K562 (cell line): ENCODE measurements around the gene DOCK1. TPM values are rescaled to one million over a fixed set of nuclear protein-coding genes. Genes with fewer than 3 reads are reported as not detected.

Experiments
- ATAC-seq: fragments of 200-7000 bp; cut with Tn5 transposase; 3 replicates; pipeline ENCODE4 v1.9.1; 2020; ENCODE audit warnings: moderate library complexity
- BruUV-seq: library from RNA; stranded (reverse); fragments of 400-500 nt; replicated peaks from 2 replicates; lab custom pipeline; 2021; lab: Mats Ljungman, UMichigan
- CTCF ChIA-PET: fragments of 300-600 bp; formaldehyde crosslinking; extraction: SDS; loops from one replicate; lab custom pipeline; 2021; ENCODE audit warnings: low intra/inter-chr PET ratio; lab: Yijun Ruan, JAX
- POLR2A ChIA-PET: fragments of 300-600, 350-650 bp; sonication (Branson Sonifier 250); formaldehyde crosslinking; extraction: SDS; loops from one replicate; lab custom pipeline; 2021; ENCODE audit warnings: antibody characterized with exemption, inconsistent platforms; lab: Yijun Ruan, JAX
- DNase-seq, 4 experiments: peaks; one replicate each; pipeline versions ENCODE4 v3.0.0 to v3.0.0-alpha.2; 2011 to 2018; ENCODE audit warnings: low spot score in 3 of 4, mixed read lengths in 3 of 4; ENCODE audit errors: extremely low read depth in 1 of 4
- FAIRE-seq: peaks from 2 replicates; lab custom pipeline; 2011; peaks lifted over from hg19 to GRCh38; lab: Jason Lieb, UNC
- H2AFZ ChIP-seq: 2 replicates; pipeline ENCODE4 v1.6.0; 2011; ENCODE audit warnings: low read depth, low read length, control low read depth, inconsistent platforms
- H3K27ac ChIP-seq: fragments of 200-600 bp; 3 replicates; pipeline ENCODE4 v1.8.0; 2011; ENCODE audit warnings: low read depth, mild to moderate bottlenecking, control low read depth, inconsistent platforms, low read length, moderate library complexity, mixed read lengths; ENCODE audit errors: extremely low read depth
- H3K27me3 ChIP-seq, 2 experiments: fragments of 300-600 bp in 1 of 2; 2 replicates in 1 of 2; 3 replicates in 1 of 2; pipeline versions ENCODE4 v1.6.0 to v1.8.0; 2011; ENCODE audit warnings: inconsistent platforms in 2 of 2, low read length in 2 of 2, mild to moderate bottlenecking in 1 of 2, mixed read lengths in 1 of 2, moderate library complexity in 1 of 2; ENCODE audit not compliant: control insufficient read depth in 2 of 2, insufficient read depth in 2 of 2
- H3K36me3 ChIP-seq: fragments of 300-600 bp; 3 replicates; pipeline ENCODE4 v1.8.0; 2011; ENCODE audit warnings: mild to moderate bottlenecking, low read length, inconsistent platforms; ENCODE audit not compliant: control insufficient read depth, insufficient read depth
- H3K4me1 ChIP-seq, 2 experiments: fragments of 200-600 bp in 1 of 2; replicated peaks in 1 of 2; 2 replicates in 1 of 2; 3 replicates in 1 of 2; pipeline versions ENCODE4 v1.5.1 to v1.8.0; 2011; ENCODE audit warnings: inconsistent platforms in 2 of 2, low read length in 2 of 2, mild to moderate bottlenecking in 1 of 2, mixed read lengths in 1 of 2, moderate library complexity in 1 of 2; ENCODE audit not compliant: control insufficient read depth in 2 of 2, insufficient read depth in 2 of 2
- H3K4me2 ChIP-seq: 2 replicates; pipeline ENCODE4 v1.6.1; 2011; ENCODE audit warnings: low read length, control low read depth, inconsistent platforms, mixed read lengths; ENCODE audit not compliant: insufficient read depth
- H3K4me3 ChIP-seq: fragments of 200-600 bp; sonication (generic), shearing (Covaris generic); 2 replicates; pipeline ENCODE4 v1.5.1; 2016; ENCODE audit warnings: control low read depth, inconsistent platforms
- H3K79me2 ChIP-seq: fragments of 200-600 bp; 3 replicates; pipeline ENCODE4 v1.8.0; 2011; ENCODE audit warnings: low read length, inconsistent platforms; ENCODE audit not compliant: control insufficient read depth, insufficient read depth
- H3K9ac ChIP-seq, 2 experiments: 2 replicates each; pipeline versions ENCODE4 v1.6.0 to v1.6.1; 2011; ENCODE audit warnings: low read depth in 2 of 2, low read length in 2 of 2, control low read depth in 1 of 2, inconsistent platforms in 1 of 2, mild to moderate bottlenecking in 1 of 2, mixed read lengths in 1 of 2; ENCODE audit not compliant: insufficient read depth in 1 of 2
- H3K9me1 ChIP-seq: one replicate; pipeline ENCODE4 v1.6.0; 2011; ENCODE audit warnings: inconsistent platforms, mild to moderate bottlenecking, low read length, moderate library complexity; ENCODE audit not compliant: control insufficient read depth, insufficient read depth
- H3K9me3 ChIP-seq: replicated peaks from 2 replicates; pipeline ENCODE4 v1.5.1; 2011; ENCODE audit warnings: low read depth, low read length, inconsistent platforms; ENCODE audit not compliant: control insufficient read depth, insufficient read depth
- H4K20me1 ChIP-seq: replicated peaks from 2 replicates; pipeline ENCODE4 v1.6.1; 2011; ENCODE audit warnings: low read length, inconsistent platforms, mixed read lengths; ENCODE audit not compliant: control insufficient read depth, insufficient read depth
- CBFA2T3 ChIP-seq: fragments of 450-650 bp; IDR thresholded peaks from 2 replicates; pipeline ENCODE4 v1.6.1; 2017
- CXXC5 ChIP-seq: fragments of 250-450 bp; sonication (Bioruptor Pico); IDR thresholded peaks from 2 replicates; pipeline ENCODE4 v1.8.0; 2022; ENCODE audit warnings: inconsistent platforms, mild to moderate bottlenecking, moderate library complexity
- HMBOX1 ChIP-seq: sonication (generic); IDR thresholded peaks from 2 replicates; pipeline ENCODE4 v1.6.1; 2016
- L3MBTL2 ChIP-seq: fragments of 450-650 bp; IDR thresholded peaks from 2 replicates; pipeline ENCODE4 v1.6.1; 2016; ENCODE audit warnings: mild to moderate bottlenecking, moderate library complexity
- MECOM ChIP-seq: fragments of 250-450 bp; sonication (Bioruptor Pico); IDR thresholded peaks from 2 replicates; pipeline ENCODE4 v1.8.0; 2022; ENCODE audit warnings: inconsistent platforms
- RAD51 ChIP-seq: fragments of 450-650 bp; IDR thresholded peaks from 2 replicates; pipeline ENCODE4 v1.7.1; 2016; ENCODE audit warnings: low read depth, mild to moderate bottlenecking, borderline replicate concordance
- SUPT5H ChIP-seq: fragments of 450-650 bp; IDR thresholded peaks from 2 replicates; pipeline ENCODE4 v1.6.1; 2016
- ZBTB43 ChIP-seq: sonication (generic); formaldehyde crosslinking; IDR thresholded peaks from 2 replicates; pipeline ENCODE4 v1.8.0; 2023; ENCODE audit warnings: mild to moderate bottlenecking, missing genetic modification reagents
- ZNF316 ChIP-seq: fragments of 450-650 bp; IDR thresholded peaks from 2 replicates; pipeline ENCODE4 v1.6.1; 2016
- ZNF75A ChIP-seq: fragments of 450-650 bp; formaldehyde crosslinking; IDR thresholded peaks from 2 replicates; pipeline ENCODE4 v1.4.0; 2020; ENCODE audit warnings: mild to moderate bottlenecking
- ZNF780A ChIP-seq: fragments of 250-450 bp; sonication (Bioruptor Pico); IDR thresholded peaks from 2 replicates; pipeline ENCODE4 v1.5.0; 2021; ENCODE audit warnings: mild to moderate bottlenecking
- WGBS: fragments of 100-300 bp; shearing (Covaris generic); methylation state at CpG from one replicate; pipeline ENCODE4 v1.1.6; 2016; ENCODE audit warnings: low coverage, mixed read lengths; ENCODE audit not compliant: insufficient coverage; ENCODE audit errors: missing lambda C conversion rate; 5-methylcytosine and 5-hydroxymethylcytosine counted together
- in situ Hi-C: fragments of 300-500 bp; cut with MboI; formaldehyde crosslinking; loops from 4 replicates; pipeline ENCODE4 v1.15.0; 2018; ENCODE audit warnings: inconsistent platforms, mixed read lengths
- intact Hi-C: fragments of 100-400 bp; cut with micrococcal nuclease; formaldehyde crosslinking; loops from 2 replicates; pipeline ENCODE4 v1.14.2; 2022
- polyA plus RNA-seq, 8 experiments: library from polyadenylated mRNA; depleted of rRNA in 4 of 8; stranded (reverse) in 5 of 8; unstranded in 3 of 8; fragments of >200 nt; fragmentation: Nextera tagmentation in 2 of 8; fragmentation: Illumina TruSeq in 1 of 8; extraction: Ambion mirVana in 2 of 8; extraction: Trizol in 1 of 8; gene quantifications; 2 replicates each; pipeline versions ENCODE4 v1.2.1 to v1.2.3, GENCODE V29; 2011 to 2014; ENCODE audit warnings: inconsistent platforms in 1 of 8, missing spikeins in 1 of 8
- total RNA-seq, 7 experiments: library from RNA; depleted of rRNA in 6 of 7; stranded (reverse); fragments of >200 nt in 6 of 7; fragmentation: Illumina TruSeq in 2 of 7; extraction: Trizol in 2 of 7; gene quantifications; 2 replicates each; pipeline versions ENCODE4 v1.2.1 to v1.2.3, GENCODE V29; 2011 to 2021; ENCODE audit warnings: low replicate concordance in 1 of 7

DOCK1 gene
- total and polyA plus RNA-seq, 9 of the 15 experiments (the other 6 are each of a cell fraction or from before 2014, with no cell fraction given) = 0.31 TPM; not detected in 8

GRCh38 chr10:127123626-127124025 lies 218.4 kb downstream of the DOCK1 start:
- H3K9me1 ChIP-seq = no peaks in the 10 kb centered on the region
- H3K9ac ChIP-seq = no peak overlapping the region
- H3K79me2 ChIP-seq = no peaks in the 10 kb centered on the region
- ATAC-seq (no peak), DNase-seq (no peak), FAIRE-seq (no peak)
- ChIA-PET POLR2A (no interaction called here), CTCF (no interaction called here)
- no peak overlapping the region for H3K4me3 ChIP-seq
- in situ Hi-C loops = no loop called here
- H3K4me2 ChIP-seq = no peak overlapping the region
- WGBS = 0% methylated on average over 5 of the region's 6 CpGs
- H3K36me3 ChIP-seq = no peaks in the 10 kb centered on the region
- no peak overlapping the region for H3K27ac ChIP-seq
- no peaks in the 10 kb centered on the region for H3K9me3 ChIP-seq
- no peaks in the 10 kb centered on the region for H3K27me3 ChIP-seq
- no TSS peak for BruUV-seq
- no peaks in the 10 kb centered on the region for H3K4me1 ChIP-seq
- H4K20me1 ChIP-seq = no peaks in the 10 kb centered on the region
- no peak overlapping the region for H2AFZ ChIP-seq
- no peak for TF ChIP-seq ZNF316
- no peak for TF ChIP-seq MECOM (CRISPR knock-in tag)
- TF ChIP-seq HMBOX1 = no peak
- TF ChIP-seq ZNF75A (CRISPR knock-in tag) = no peak
- TF ChIP-seq RAD51 = no peak
- intact Hi-C loops = no loop called here

- in situ Hi-C loops = no loop called here
- H3K4me1 ChIP-seq = no peaks in the 10 kb centered on the region
- TF ChIP-seq CXXC5 (CRISPR knock-in tag) (no peak), ZBTB43 (CRISPR knock-in tag) (no peak), ZNF780A (no peak), SUPT5H (no peak), CBFA2T3 (no peak), L3MBTL2 (no peak)
- TF ChIP-seq, all 486 proteins: peak for 0
- no peak for ATAC-seq
- no TSS peak for BruUV-seq
- no peaks in the 10 kb centered on the region for H3K9me1 ChIP-seq
- H3K4me2 ChIP-seq = no peak overlapping the region
- H3K79me2 ChIP-seq = no peaks in the 10 kb centered on the region
- FAIRE-seq = no peak
- no peak overlapping the region for H3K27ac ChIP-seq
- 1% methylated on average over 9 of the region's 9 CpGs for WGBS
- no peak overlapping the region for H3K9ac ChIP-seq
- no peak for DNase-seq
- intact Hi-C loops = no loop called here
- H4K20me1 ChIP-seq = no peaks in the 10 kb centered on the region
- POLR2A ChIA-PET = no interaction called here
- no peak overlapping the region for H3K4me3 ChIP-seq
- H3K27me3 ChIP-seq = no peaks in the 10 kb centered on the region
- no peaks in the 10 kb centered on the region for H3K9me3 ChIP-seq
- CTCF ChIA-PET = no interaction called here
- no peak overlapping the region for H2AFZ ChIP-seq
- H3K36me3 ChIP-seq = no peaks in the 10 kb centered on the region
Observed at GRCh38 chr10:127125331-127125730, 220.1 kb downstream of the DOCK1 start.
